Endodermal cell (in vitro differentiated cells): ENCODE data around the gene SPATA31E1. TPM values are rescaled to one million over a fixed set of nuclear protein-coding genes. Genes with fewer than 3 reads are reported as not detected.

ENCODE experiments used
- DNase-seq: peaks from one replicate; pipeline ENCODE4 v3.0.0-alpha.2; 2017
- H3K27ac ChIP-seq: 2 replicates; pipeline ENCODE4 v1.5.1; 2013; ENCODE audit warnings: mild to moderate bottlenecking, low read depth, low read length, moderate library complexity
- H3K27me3 ChIP-seq: 2 replicates; pipeline ENCODE4 v1.6.1; 2013; ENCODE audit warnings: mild to moderate bottlenecking, low read length, moderate library complexity; ENCODE audit not compliant: insufficient read depth, control insufficient read depth, poor library complexity, severe bottlenecking
- H3K36me3 ChIP-seq: 2 replicates; pipeline ENCODE4 v1.7.0; 2013; ENCODE audit warnings: mild to moderate bottlenecking, low read length, moderate library complexity; ENCODE audit not compliant: control insufficient read depth, insufficient read depth
- H3K4me1 ChIP-seq: one replicate; pipeline ENCODE4 v1.7.0; 2013; ENCODE audit warnings: low read length; ENCODE audit not compliant: control insufficient read depth, insufficient read depth
- H3K4me3 ChIP-seq: 2 replicates; pipeline ENCODE4 v1.5.1; 2013; ENCODE audit warnings: mild to moderate bottlenecking, low read length, moderate library complexity
- H3K9ac ChIP-seq: 2 replicates; pipeline ENCODE4 v1.6.1; 2013; ENCODE audit warnings: mild to moderate bottlenecking, low read length, moderate library complexity; ENCODE audit not compliant: poor library complexity, severe bottlenecking; ENCODE audit errors: extremely low read depth
- H3K9me3 ChIP-seq: 2 replicates; pipeline ENCODE4 v1.6.1; 2013; ENCODE audit warnings: mild to moderate bottlenecking, low read length, moderate library complexity; ENCODE audit not compliant: control insufficient read depth
- H3K27ac Mint-ChIP-seq: 2 replicates; pipeline ENCODE4 v1.8.0; 2020; ENCODE audit warnings: mixed read lengths
- H3K27me3 Mint-ChIP-seq: 2 replicates; pipeline ENCODE4 v1.8.0; 2021; ENCODE audit warnings: mild to moderate bottlenecking, mixed read lengths; ENCODE audit not compliant: insufficient read depth
- H3K36me3 Mint-ChIP-seq: 2 replicates; pipeline ENCODE4 v1.8.0; 2020; ENCODE audit warnings: low read depth, mixed read lengths
- H3K4me1 Mint-ChIP-seq: 2 replicates; pipeline ENCODE4 v1.8.0; 2020; ENCODE audit warnings: mixed read lengths
- H3K4me3 Mint-ChIP-seq: 2 replicates; pipeline ENCODE4 v1.8.0; 2020; ENCODE audit warnings: mild to moderate bottlenecking, moderate library complexity, mixed read lengths
- H3K9me3 Mint-ChIP-seq: 2 replicates; pipeline ENCODE4 v1.8.0; 2020; ENCODE audit warnings: mild to moderate bottlenecking, mixed read lengths
- CTCF ChIP-seq: fragments of 200-600 bp; sonication (generic); conservative IDR thresholded peaks from 2 replicates; pipeline ENCODE4 v1.5.0; 2021; ENCODE audit warnings: antibody characterized with exemption, mild to moderate bottlenecking
- WGBS, 2 experiments: methylation state at CpG; one replicate each; pipeline versions ENCODE4 v1.1.5 to v1.1.7; 2013; ENCODE audit warnings: missing lambda C conversion rate in 2 of 2, mixed read lengths in 1 of 2; ENCODE audit not compliant: insufficient coverage in 1 of 2, insufficient read length in 1 of 2; 5-methylcytosine and 5-hydroxymethylcytosine counted together
- total RNA-seq, 2 donors: library from RNA; stranded (reverse); fragmentation: NEBNext Ultra II Directional in 1 of 2; extraction: Animal tissue kit (Norgen Biotek cat#: 25700) in 1 of 2; gene quantifications; 2 replicates in 1 of 2; 3 replicates in 1 of 2; pipeline ENCODE4 v1.2.1, GENCODE V29; 2021

Gene SPATA31E1
- total RNA-seq, 2 donors from 2014 or later, result not detected

GRCh38 chr9:87868635-87869034 lies 14.0 kb upstream of the SPATA31E1 start:
- TF ChIP-seq CTCF, result no peak
- Mint-ChIP-seq H3K4me1 (peaks cover 1% of the 10 kb centered on the region), H3K27ac (no peak overlapping the region), H3K4me3 (no peak overlapping the region), H3K27me3 (peaks cover 3% of the 10 kb centered on the region), H3K9me3 (no peaks in the 10 kb centered on the region), H3K36me3 (no peaks in the 10 kb centered on the region)
- no peaks in the 10 kb centered on the region for H3K4me1 ChIP-seq
- H3K4me3 ChIP-seq, result no peak overlapping the region
- H3K27ac ChIP-seq, result no peak overlapping the region
- WGBS, 2 experiments, result 91 to 96% methylated on average over 3 of the region's 3 CpGs
- H3K9me3 ChIP-seq, result no peaks in the 10 kb centered on the region
- peak; percentile 25 for DNase-seq
- no peak overlapping the region for H3K9ac ChIP-seq
- H3K36me3 ChIP-seq, result no peaks in the 10 kb centered on the region
- H3K27me3 ChIP-seq, result no peaks in the 10 kb centered on the region

- 92 to 100% methylated on average over 3 to 11 of the region's 11 CpGs for WGBS, 2 experiments
- Mint-ChIP-seq H3K4me3 (no peak overlapping the region), H3K36me3 (no peaks in the 10 kb centered on the region), H3K9me3 (no peaks in the 10 kb centered on the region), H3K27ac (no peak overlapping the region), H3K27me3 (peaks cover 3% of the 10 kb centered on the region), H3K4me1 (peaks cover 6% of the 10 kb centered on the region)
- no peaks in the 10 kb centered on the region for H3K27me3 ChIP-seq
- no peaks in the 10 kb centered on the region for H3K36me3 ChIP-seq
- H3K9ac ChIP-seq, result no peak overlapping the region
- no peaks in the 10 kb centered on the region for H3K9me3 ChIP-seq
- no peak overlapping the region for H3K27ac ChIP-seq
- peak; percentile 41 for DNase-seq
- TF ChIP-seq CTCF, result no peak
- H3K4me1 ChIP-seq, result no peaks in the 10 kb centered on the region
- H3K4me3 ChIP-seq, result no peak overlapping the region
Observed at GRCh38 chr9:87869082-87869481, 13.6 kb upstream of the SPATA31E1 start.

GRCh38 chr9:87871425-87872078 lies 11.1 kb upstream of the SPATA31E1 start:
- Mint-ChIP-seq H3K4me3 (no peak overlapping the region), H3K4me1 (peaks cover 10% of the 10 kb centered on the region), H3K27me3 (peaks cover 3% of the 10 kb centered on the region), H3K27ac (no peak overlapping the region), H3K36me3 (no peaks in the 10 kb centered on the region), H3K9me3 (peaks cover under 1% of the 10 kb centered on the region)
- TF ChIP-seq CTCF, result no peak
- Histone ChIP-seq H3K9ac (no peak overlapping the region), H3K27ac (no peak overlapping the region), H3K4me1 (no peaks in the 10 kb centered on the region), H3K4me3 (no peak overlapping the region), H3K9me3 (no peaks in the 10 kb centered on the region), H3K36me3 (no peaks in the 10 kb centered on the region), H3K27me3 (no peaks in the 10 kb centered on the region)
- WGBS, 2 experiments, result 95 to 96% methylated on average over 3 to 7 of the region's 7 CpGs
- DNase-seq, result peak; percentile 15
